ENCODE data around the gene TTC27.

TTC27 gene

GRCh38 chr2:32627814-32628579 lies at the start of gene TTC27:
TSS of gene TTC27 (plus strand) at chr2:32628050. CDS start at chr2:32628293, 243 bp downstream.
- H3K36me3 Mint-ChIP-seq (ENCODE audit: insufficient read depth): peaks cover 25% of the 10 kb centered on the region
- ATAC-seq (replicated peaks; ENCODE audit: extremely low read depth, poor library complexity, severe bottlenecking) (peak; percentile 100), DNase-seq (ENCODE audit: low spot score in 2 of 2) (peak; percentile 91 to 93)
- no peaks in the 10 kb centered on the region for H3K27me3 Mint-ChIP-seq
- peaks cover 22% of the 10 kb centered on the region for H3K4me1 Mint-ChIP-seq
- H3K4me3 Mint-ChIP-seq: peak within 1 kb of the TSS; percentile 86
- no peaks in the 10 kb centered on the region for H3K9me3 Mint-ChIP-seq
- peak within 1 kb of the TSS; percentile 89 for H3K27ac Mint-ChIP-seq (ENCODE audit: low read depth)

GRCh38 chr2:32591669-32592463 lies 36.0 kb upstream of the TTC27 start:
- peaks cover 21% of the 10 kb centered on the region for H3K36me3 Mint-ChIP-seq (ENCODE audit: insufficient read depth)
- ATAC-seq (replicated peaks; ENCODE audit: extremely low read depth, poor library complexity, severe bottlenecking): peak; percentile 68
- H3K27ac Mint-ChIP-seq (ENCODE audit: low read depth): peak overlapping the region; percentile 16

DNA sequence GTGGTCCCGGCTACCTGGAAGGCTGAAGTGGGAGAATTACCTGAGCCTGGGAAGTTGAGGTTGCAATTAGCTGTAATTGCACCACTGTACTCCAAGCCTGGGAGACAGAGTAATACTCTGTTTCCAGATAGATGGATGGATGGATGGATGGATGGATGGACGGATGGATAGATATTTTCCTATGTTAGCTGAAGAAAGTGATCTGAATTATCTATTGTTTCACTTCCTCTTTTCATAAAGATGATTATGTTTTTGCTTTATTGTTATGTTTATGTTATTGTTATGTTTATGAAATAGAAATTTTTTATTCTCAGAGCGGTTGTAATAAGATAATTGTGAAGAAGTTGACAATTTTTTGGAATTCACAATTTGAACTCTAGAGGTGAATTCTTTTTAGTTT lies 33.3 kb upstream of the TTC27 start:
- no peak for ATAC-seq (replicated peaks; ENCODE audit: extremely low read depth, poor library complexity, severe bottlenecking)
- Mint-ChIP-seq H3K4me1 (peaks cover 28% of the 10 kb centered on the region), H3K36me3 (ENCODE audit: insufficient read depth) (peaks cover 37% of the 10 kb centered on the region), H3K27ac (ENCODE audit: low read depth) (no peak overlapping the region), H3K27me3 (no peaks in the 10 kb centered on the region), H3K4me3 (no peak overlapping the region), H3K9me3 (no peaks in the 10 kb centered on the region)
- no peak for DNase-seq (ENCODE audit: low spot score in 2 of 2)

More at GRCh38 chr2:32591669-32592463, 36.0 kb upstream of the TTC27 start:
- no peak for DNase-seq (ENCODE audit: low spot score in 2 of 2)
- Mint-ChIP-seq H3K27me3 (no peaks in the 10 kb centered on the region), H3K9me3 (no peaks in the 10 kb centered on the region), H3K4me1 (peaks cover 33% of the 10 kb centered on the region), H3K4me3 (no peak overlapping the region)

DNA sequence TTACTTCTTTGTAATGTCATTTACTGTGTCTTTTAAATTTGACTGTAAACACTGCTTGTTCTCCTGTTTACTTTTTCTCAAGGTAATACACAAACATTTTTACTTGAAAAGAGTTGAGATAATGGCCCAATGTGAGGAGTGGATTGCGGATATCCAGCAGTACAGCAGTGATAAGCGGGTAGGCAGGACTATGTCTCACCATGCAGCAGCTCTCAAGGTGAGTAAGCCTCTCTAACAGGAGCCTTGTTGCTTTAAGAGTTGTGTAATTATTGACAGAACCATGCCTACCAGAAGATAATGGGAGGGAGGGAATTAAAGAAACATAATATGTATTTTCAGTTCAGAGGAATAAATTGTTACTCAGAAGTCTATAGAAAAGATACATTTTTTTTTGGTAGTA lies 16.5 kb upstream of the TTC27 start:
- H3K4me3 Mint-ChIP-seq: no peak overlapping the region
- no peak overlapping the region for H3K27ac Mint-ChIP-seq (ENCODE audit: low read depth)
- H3K27me3 Mint-ChIP-seq: no peaks in the 10 kb centered on the region
- ATAC-seq (replicated peaks; ENCODE audit: extremely low read depth, poor library complexity, severe bottlenecking) (no peak), DNase-seq (ENCODE audit: low spot score in 2 of 2) (no peak)
- no peaks in the 10 kb centered on the region for H3K4me1 Mint-ChIP-seq
- no peaks in the 10 kb centered on the region for H3K9me3 Mint-ChIP-seq
- peaks cover 62% of the 10 kb centered on the region for H3K36me3 Mint-ChIP-seq (ENCODE audit: insufficient read depth)

GRCh38 chr2:32611771-32612170 lies 16.1 kb upstream of the TTC27 start:
- Mint-ChIP-seq H3K36me3 (ENCODE audit: insufficient read depth) (peaks cover 61% of the 10 kb centered on the region), H3K27ac (ENCODE audit: low read depth) (no peak overlapping the region), H3K4me3 (no peak overlapping the region), H3K4me1 (no peaks in the 10 kb centered on the region), H3K9me3 (no peaks in the 10 kb centered on the region), H3K27me3 (no peaks in the 10 kb centered on the region)
- ATAC-seq (replicated peaks; ENCODE audit: extremely low read depth, poor library complexity, severe bottlenecking): no peak
- DNase-seq (ENCODE audit: low spot score in 2 of 2): no peak

- Mint-ChIP-seq H3K4me1 (no peaks in the 10 kb centered on the region), H3K27me3 (no peaks in the 10 kb centered on the region), H3K27ac (ENCODE audit: low read depth) (peak overlapping the region; percentile 5), H3K9me3 (no peaks in the 10 kb centered on the region), H3K4me3 (no peak overlapping the region), H3K36me3 (ENCODE audit: insufficient read depth) (peaks cover 51% of the 10 kb centered on the region)
- ATAC-seq (replicated peaks; ENCODE audit: extremely low read depth, poor library complexity, severe bottlenecking): no peak
- no peak for DNase-seq (ENCODE audit: low spot score in 2 of 2)
Measured at GRCh38 chr2:32614084-32614483, 13.8 kb upstream of the TTC27 start.

DNA sequence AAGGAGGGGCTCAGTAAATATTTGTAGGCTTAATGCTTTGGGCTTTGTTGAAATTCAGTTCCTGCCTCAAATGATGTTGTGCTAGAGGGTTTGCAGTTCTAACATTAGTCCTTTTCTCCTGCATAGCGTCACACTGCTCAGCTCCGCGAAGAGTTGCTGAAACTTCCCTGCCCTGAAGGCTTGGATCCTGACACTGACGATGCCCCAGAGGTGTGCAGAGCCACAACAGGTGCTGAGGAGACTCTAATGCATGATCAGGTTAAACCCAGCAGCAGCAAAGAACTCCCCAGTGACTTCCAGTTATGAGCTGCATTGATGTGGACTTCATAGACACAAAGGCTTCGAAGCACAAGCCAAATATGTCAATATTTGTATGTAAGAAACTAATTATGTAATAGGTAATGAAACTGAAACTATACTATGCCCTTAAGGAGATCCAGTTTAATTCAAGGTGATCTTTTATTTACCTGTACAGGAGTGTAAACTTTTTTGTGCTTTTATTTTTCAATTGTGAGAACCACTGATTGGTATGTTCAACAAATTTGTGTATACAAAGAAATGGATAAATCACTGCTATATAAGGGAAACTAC lies 10.2 kb upstream of the TTC27 start:
- Mint-ChIP-seq H3K36me3 (ENCODE audit: insufficient read depth) (peaks cover 40% of the 10 kb centered on the region), H3K27ac (ENCODE audit: low read depth) (no peak overlapping the region), H3K4me1 (no peaks in the 10 kb centered on the region), H3K4me3 (no peak overlapping the region), H3K27me3 (no peaks in the 10 kb centered on the region), H3K9me3 (no peaks in the 10 kb centered on the region)
- ATAC-seq (replicated peaks; ENCODE audit: extremely low read depth, poor library complexity, severe bottlenecking): no peak
- no peak for DNase-seq (ENCODE audit: low spot score in 2 of 2)

- H3K27me3 Mint-ChIP-seq: no peaks in the 10 kb centered on the region
- H3K36me3 Mint-ChIP-seq (ENCODE audit: insufficient read depth): peaks cover 19% of the 10 kb centered on the region
- no peaks in the 10 kb centered on the region for H3K9me3 Mint-ChIP-seq
- no peak overlapping the region for H3K27ac Mint-ChIP-seq (ENCODE audit: low read depth)
- DNase-seq (ENCODE audit: low spot score in 2 of 2) (no peak), ATAC-seq (replicated peaks; ENCODE audit: extremely low read depth, poor library complexity, severe bottlenecking) (no peak)
- H3K4me1 Mint-ChIP-seq: peaks cover 8% of the 10 kb centered on the region
- H3K4me3 Mint-ChIP-seq: no peak overlapping the region
Measured at GRCh38 chr2:32622570-32623310, 5.1 kb upstream of the TTC27 start.

DNA sequence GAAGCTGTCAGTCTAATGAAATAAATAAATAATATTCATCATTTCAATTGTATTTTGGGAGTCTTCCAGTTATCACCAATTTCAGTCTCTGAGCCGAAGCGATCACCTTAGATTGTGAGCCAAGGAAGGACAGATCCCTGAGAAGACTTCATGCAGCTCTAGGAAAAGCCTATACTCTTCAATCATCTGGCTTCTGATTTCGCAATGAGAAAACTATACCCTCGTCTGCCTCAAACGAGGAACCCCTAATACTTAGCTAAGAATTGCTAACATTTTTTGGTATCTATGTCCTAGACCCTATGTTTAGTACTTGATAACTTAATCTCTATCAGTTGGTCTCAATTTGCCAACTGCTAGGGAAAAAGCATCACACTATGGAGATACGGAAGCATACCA lies 4.5 kb upstream of the TTC27 start:
- no peak overlapping the region for H3K27ac Mint-ChIP-seq (ENCODE audit: low read depth)
- ATAC-seq (replicated peaks; ENCODE audit: extremely low read depth, poor library complexity, severe bottlenecking) (no peak), DNase-seq (ENCODE audit: low spot score in 2 of 2) (no peak)
- no peaks in the 10 kb centered on the region for H3K27me3 Mint-ChIP-seq
- peaks cover 20% of the 10 kb centered on the region for H3K36me3 Mint-ChIP-seq (ENCODE audit: insufficient read depth)
- peaks cover 12% of the 10 kb centered on the region for H3K4me1 Mint-ChIP-seq
- no peak overlapping the region for H3K4me3 Mint-ChIP-seq
- H3K9me3 Mint-ChIP-seq: no peaks in the 10 kb centered on the region

DNA sequence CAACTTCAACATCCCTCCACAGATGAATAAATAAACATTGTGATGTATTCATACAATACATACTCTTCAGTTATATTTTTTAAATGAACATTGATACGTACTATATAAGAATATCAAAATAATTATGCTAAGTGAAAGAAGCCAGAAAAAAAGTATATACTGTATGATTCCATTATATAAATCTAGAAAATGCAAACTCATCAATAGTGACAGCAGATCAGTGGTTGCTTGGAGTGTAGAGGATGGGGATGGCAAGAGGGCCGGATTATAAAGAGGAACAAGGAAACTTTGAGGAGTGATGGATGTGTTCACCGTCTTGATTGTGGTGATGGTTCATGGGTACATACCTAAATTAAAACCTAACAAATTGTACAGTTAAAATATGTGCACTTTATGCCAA lies 3.0 kb upstream of the TTC27 start:
- no peak overlapping the region for H3K27ac Mint-ChIP-seq (ENCODE audit: low read depth)

DNA sequence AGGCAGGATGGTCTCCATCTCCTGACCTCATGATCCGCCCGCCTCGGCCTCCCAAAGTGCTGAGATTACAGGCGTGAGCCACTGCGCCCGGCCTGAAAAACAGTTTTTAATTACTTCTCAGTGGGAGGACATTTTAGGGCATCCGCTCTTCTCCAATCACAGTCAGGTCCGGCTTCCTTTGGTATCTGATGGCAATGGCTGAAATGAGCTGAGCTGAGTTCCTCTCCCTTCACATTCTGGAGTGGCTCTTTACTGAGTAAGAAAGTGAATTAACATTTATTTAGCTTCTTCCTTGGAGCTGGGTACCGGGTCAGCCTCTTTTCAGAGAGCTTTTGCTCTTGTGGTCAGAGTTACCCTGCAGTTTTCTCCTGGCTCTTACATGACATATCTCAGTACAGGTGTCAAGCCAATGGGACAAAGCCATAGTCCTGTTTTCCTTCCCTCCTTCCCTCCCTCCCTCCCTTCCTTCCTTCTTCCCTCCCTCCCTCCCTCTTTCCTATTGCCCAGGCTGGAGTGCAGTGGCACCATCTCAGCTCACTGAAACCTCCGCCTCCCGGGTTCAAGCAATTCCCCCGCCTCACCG lies 1.1 kb upstream of the TTC27 start:
- no peaks in the 10 kb centered on the region for H3K27me3 Mint-ChIP-seq
- DNase-seq (ENCODE audit: low spot score in 2 of 2): no peak
- H3K36me3 Mint-ChIP-seq (ENCODE audit: insufficient read depth): peaks cover 22% of the 10 kb centered on the region
- peak overlapping the region; percentile 86 for H3K4me3 Mint-ChIP-seq
- ATAC-seq (replicated peaks; ENCODE audit: extremely low read depth, poor library complexity, severe bottlenecking): no peak
- no peaks in the 10 kb centered on the region for H3K9me3 Mint-ChIP-seq
- peak overlapping the region; percentile 89 for H3K27ac Mint-ChIP-seq (ENCODE audit: low read depth)
- H3K4me1 Mint-ChIP-seq: peaks cover 16% of the 10 kb centered on the region

More for the DNA sequence above, 3.0 kb upstream of the TTC27 start:
- Mint-ChIP-seq H3K9me3 (no peaks in the 10 kb centered on the region), H3K4me3 (no peak overlapping the region), H3K27me3 (no peaks in the 10 kb centered on the region), H3K36me3 (ENCODE audit: insufficient read depth) (peaks cover 16% of the 10 kb centered on the region), H3K4me1 (peaks cover 16% of the 10 kb centered on the region)
- ATAC-seq (replicated peaks; ENCODE audit: extremely low read depth, poor library complexity, severe bottlenecking): no peak
- DNase-seq (ENCODE audit: low spot score in 2 of 2): no peak

DNA sequence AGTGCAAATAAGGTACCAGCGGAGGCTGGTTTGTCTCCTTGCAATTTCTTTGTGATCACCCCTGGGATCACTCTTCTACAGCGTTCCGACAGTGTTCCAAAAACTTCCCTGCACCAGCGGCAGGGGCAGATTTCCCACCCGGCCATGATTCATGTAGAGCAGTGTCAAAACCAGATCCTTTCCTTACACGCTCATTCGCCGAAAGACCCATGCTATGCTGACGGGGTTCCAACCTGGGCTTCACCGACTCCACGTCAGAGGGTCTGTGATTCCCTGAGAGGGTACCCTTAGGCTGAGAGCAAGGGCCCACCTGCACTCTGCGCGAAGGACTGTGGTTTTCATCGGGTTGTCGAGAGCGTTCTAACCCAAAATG lies 423 bp upstream of the TTC27 start:
- no peaks in the 10 kb centered on the region for H3K27me3 Mint-ChIP-seq
- H3K36me3 Mint-ChIP-seq (ENCODE audit: insufficient read depth): peaks cover 22% of the 10 kb centered on the region
- DNase-seq (ENCODE audit: low spot score in 2 of 2) (no peak), ATAC-seq (replicated peaks; ENCODE audit: extremely low read depth, poor library complexity, severe bottlenecking) (peak; percentile 12)
- peak overlapping the region; percentile 86 for H3K4me3 Mint-ChIP-seq
- peaks cover 21% of the 10 kb centered on the region for H3K4me1 Mint-ChIP-seq
- H3K27ac Mint-ChIP-seq (ENCODE audit: low read depth): peak overlapping the region; percentile 89
- no peaks in the 10 kb centered on the region for H3K9me3 Mint-ChIP-seq

Data from central memory CD8-positive, alpha-beta T cell (primary cell).